ENCODE data around the gene PEX3.

Gene PEX3

DNA sequence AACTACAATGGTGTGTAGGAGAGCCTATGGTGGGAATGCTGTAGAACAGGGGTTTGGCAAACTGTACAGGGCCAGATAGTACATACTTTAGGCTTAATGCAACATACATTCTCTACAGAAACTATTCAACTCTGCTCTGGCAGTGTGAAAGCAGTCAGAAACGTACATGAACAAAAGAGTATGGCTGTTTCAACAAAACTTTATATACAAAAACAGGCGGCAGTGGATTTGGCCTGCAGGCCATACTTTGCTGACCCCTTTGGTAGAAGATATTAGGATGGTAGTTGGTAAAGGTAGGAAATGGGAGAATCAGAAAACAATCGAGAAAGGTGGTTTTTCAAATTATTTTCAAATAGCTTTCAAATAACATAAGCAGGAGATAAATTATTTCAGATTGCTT is 36.1 kb downstream of the PEX3 start:
- no peaks in the 10 kb centered on the region for H3K27me3 ChIP-seq (ENCODE audit: insufficient read depth, low read length)
- no peak overlapping the region for H3K27ac ChIP-seq (ENCODE audit: low read length)
- H3K36me3 ChIP-seq (ENCODE audit: insufficient read depth, low read depth, low read length), result no peaks in the 10 kb centered on the region
- H3K9me3 ChIP-seq (ENCODE audit: insufficient read depth, low read depth, low read length), result no peaks in the 10 kb centered on the region
- no peaks in the 10 kb centered on the region for H3K4me1 ChIP-seq (ENCODE audit: insufficient read depth, low read length)
- no peak overlapping the region for H3K9ac ChIP-seq (ENCODE audit: low read depth, low read length)
- no peak overlapping the region for H3K4me3 ChIP-seq (ENCODE audit: low read length)

GRCh38 chr6:143490244-143490643 is 39.6 kb downstream of the PEX3 start:
- H3K4me1 ChIP-seq (ENCODE audit: insufficient read depth, low read length), result no peaks in the 10 kb centered on the region
- H3K36me3 ChIP-seq (ENCODE audit: insufficient read depth, low read depth, low read length), result peaks cover 10% of the 10 kb centered on the region
- H3K9me3 ChIP-seq (ENCODE audit: insufficient read depth, low read depth, low read length), result no peaks in the 10 kb centered on the region
- H3K4me3 ChIP-seq (ENCODE audit: low read length), result no peak overlapping the region
- H3K27me3 ChIP-seq (ENCODE audit: insufficient read depth, low read length), result no peaks in the 10 kb centered on the region
- H3K9ac ChIP-seq (ENCODE audit: low read depth, low read length), result no peak overlapping the region
- H3K27ac ChIP-seq (ENCODE audit: low read length), result no peak overlapping the region

GRCh38 chr6:143490775-143491174 is 40.2 kb downstream of the PEX3 start:
- H3K9ac ChIP-seq (ENCODE audit: low read depth, low read length), result no peak overlapping the region
- H3K27me3 ChIP-seq (ENCODE audit: insufficient read depth, low read length), result no peaks in the 10 kb centered on the region
- H3K27ac ChIP-seq (ENCODE audit: low read length), result no peak overlapping the region
- peaks cover 15% of the 10 kb centered on the region for H3K36me3 ChIP-seq (ENCODE audit: insufficient read depth, low read depth, low read length)
- no peaks in the 10 kb centered on the region for H3K9me3 ChIP-seq (ENCODE audit: insufficient read depth, low read depth, low read length)
- H3K4me1 ChIP-seq (ENCODE audit: insufficient read depth, low read length), result no peaks in the 10 kb centered on the region
- no peak overlapping the region for H3K4me3 ChIP-seq (ENCODE audit: low read length)

- Histone ChIP-seq H3K27me3 (ENCODE audit: insufficient read depth, low read length) (no peaks in the 10 kb centered on the region), H3K9me3 (ENCODE audit: insufficient read depth, low read depth, low read length) (no peaks in the 10 kb centered on the region), H3K27ac (ENCODE audit: low read length) (no peak overlapping the region), H3K36me3 (ENCODE audit: insufficient read depth, low read depth, low read length) (peaks cover 68% of the 10 kb centered on the region), H3K4me3 (ENCODE audit: low read length) (no peak overlapping the region), H3K9ac (ENCODE audit: low read depth, low read length) (no peak overlapping the region), H3K4me1 (ENCODE audit: insufficient read depth, low read length) (no peaks in the 10 kb centered on the region)
Observed at GRCh38 chr6:143496974-143497373, 46.4 kb downstream of the PEX3 start.

GRCh38 chr6:143498428-143498827 is 47.8 kb downstream of the PEX3 start:
- Histone ChIP-seq H3K4me3 (ENCODE audit: low read length) (no peak overlapping the region), H3K9ac (ENCODE audit: low read depth, low read length) (no peak overlapping the region), H3K27me3 (ENCODE audit: insufficient read depth, low read length) (no peaks in the 10 kb centered on the region), H3K4me1 (ENCODE audit: insufficient read depth, low read length) (no peaks in the 10 kb centered on the region), H3K9me3 (ENCODE audit: insufficient read depth, low read depth, low read length) (no peaks in the 10 kb centered on the region), H3K36me3 (ENCODE audit: insufficient read depth, low read depth, low read length) (peaks cover 82% of the 10 kb centered on the region), H3K27ac (ENCODE audit: low read length) (no peak overlapping the region)

GRCh38 chr6:143501851-143502250 is 51.2 kb downstream of the PEX3 start:
- Histone ChIP-seq H3K27ac (ENCODE audit: low read length) (no peak overlapping the region), H3K9me3 (ENCODE audit: insufficient read depth, low read depth, low read length) (no peaks in the 10 kb centered on the region), H3K27me3 (ENCODE audit: insufficient read depth, low read length) (no peaks in the 10 kb centered on the region), H3K9ac (ENCODE audit: low read depth, low read length) (no peak overlapping the region), H3K4me3 (ENCODE audit: low read length) (no peak overlapping the region), H3K36me3 (ENCODE audit: insufficient read depth, low read depth, low read length) (peaks cover 91% of the 10 kb centered on the region), H3K4me1 (ENCODE audit: insufficient read depth, low read length) (no peaks in the 10 kb centered on the region)

DNA sequence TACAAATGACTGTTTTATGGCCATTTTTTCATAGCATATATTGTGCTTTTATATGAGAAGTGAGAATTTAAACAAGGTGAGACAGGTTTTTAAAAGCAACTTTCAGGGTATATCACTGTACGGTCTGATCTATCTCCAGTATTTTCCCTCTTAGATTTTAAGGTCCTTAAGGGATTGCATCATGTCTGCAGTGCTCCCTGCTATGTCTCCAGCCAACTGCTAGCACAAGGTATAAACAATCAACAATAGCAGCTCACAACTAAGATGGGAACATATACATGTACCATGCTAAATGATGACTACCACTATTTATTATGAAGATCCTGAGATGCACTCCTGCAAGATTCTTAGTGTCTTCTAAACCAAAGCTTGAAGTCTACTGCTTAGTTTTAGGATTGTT is 53.8 kb downstream of the PEX3 start:
- H3K4me1 ChIP-seq (ENCODE audit: insufficient read depth, low read length), result no peaks in the 10 kb centered on the region
- H3K9ac ChIP-seq (ENCODE audit: low read depth, low read length), result no peak overlapping the region
- no peak overlapping the region for H3K4me3 ChIP-seq (ENCODE audit: low read length)
- H3K9me3 ChIP-seq (ENCODE audit: insufficient read depth, low read depth, low read length), result no peaks in the 10 kb centered on the region
- H3K36me3 ChIP-seq (ENCODE audit: insufficient read depth, low read depth, low read length), result peaks cover 75% of the 10 kb centered on the region
- H3K27me3 ChIP-seq (ENCODE audit: insufficient read depth, low read length), result no peaks in the 10 kb centered on the region
- H3K27ac ChIP-seq (ENCODE audit: low read length), result no peak overlapping the region

- no peaks in the 10 kb centered on the region for H3K4me1 ChIP-seq (ENCODE audit: insufficient read depth, low read length)
- peaks cover 69% of the 10 kb centered on the region for H3K36me3 ChIP-seq (ENCODE audit: insufficient read depth, low read depth, low read length)
Observed at GRCh38 chr6:143505111-143505510, 54.5 kb downstream of the PEX3 start.

GRCh38 chr6:143505537-143505936 is 54.9 kb downstream of the PEX3 start:
- no peak overlapping the region for H3K27ac ChIP-seq (ENCODE audit: low read length)
- no peak overlapping the region for H3K9ac ChIP-seq (ENCODE audit: low read depth, low read length)
- H3K27me3 ChIP-seq (ENCODE audit: insufficient read depth, low read length), result no peaks in the 10 kb centered on the region
- H3K9me3 ChIP-seq (ENCODE audit: insufficient read depth, low read depth, low read length), result no peaks in the 10 kb centered on the region
- peaks cover 65% of the 10 kb centered on the region for H3K36me3 ChIP-seq (ENCODE audit: insufficient read depth, low read depth, low read length)
- no peak overlapping the region for H3K4me3 ChIP-seq (ENCODE audit: low read length)
- no peaks in the 10 kb centered on the region for H3K4me1 ChIP-seq (ENCODE audit: insufficient read depth, low read length)

More at GRCh38 chr6:143505111-143505510, 54.5 kb downstream of the PEX3 start:
- Histone ChIP-seq H3K9ac (ENCODE audit: low read depth, low read length) (no peak overlapping the region), H3K27ac (ENCODE audit: low read length) (no peak overlapping the region), H3K27me3 (ENCODE audit: insufficient read depth, low read length) (no peaks in the 10 kb centered on the region), H3K4me3 (ENCODE audit: low read length) (no peak overlapping the region), H3K9me3 (ENCODE audit: insufficient read depth, low read depth, low read length) (no peaks in the 10 kb centered on the region)

- no peaks in the 10 kb centered on the region for H3K4me1 ChIP-seq (ENCODE audit: insufficient read depth, low read length)
- no peaks in the 10 kb centered on the region for H3K27me3 ChIP-seq (ENCODE audit: insufficient read depth, low read length)
- H3K9me3 ChIP-seq (ENCODE audit: insufficient read depth, low read depth, low read length), result no peaks in the 10 kb centered on the region
- no peak overlapping the region for H3K4me3 ChIP-seq (ENCODE audit: low read length)
- no peak overlapping the region for H3K27ac ChIP-seq (ENCODE audit: low read length)
- no peak overlapping the region for H3K9ac ChIP-seq (ENCODE audit: low read depth, low read length)
- peaks cover 59% of the 10 kb centered on the region for H3K36me3 ChIP-seq (ENCODE audit: insufficient read depth, low read depth, low read length)
Observed at GRCh38 chr6:143506199-143506598, 55.6 kb downstream of the PEX3 start.

DNA sequence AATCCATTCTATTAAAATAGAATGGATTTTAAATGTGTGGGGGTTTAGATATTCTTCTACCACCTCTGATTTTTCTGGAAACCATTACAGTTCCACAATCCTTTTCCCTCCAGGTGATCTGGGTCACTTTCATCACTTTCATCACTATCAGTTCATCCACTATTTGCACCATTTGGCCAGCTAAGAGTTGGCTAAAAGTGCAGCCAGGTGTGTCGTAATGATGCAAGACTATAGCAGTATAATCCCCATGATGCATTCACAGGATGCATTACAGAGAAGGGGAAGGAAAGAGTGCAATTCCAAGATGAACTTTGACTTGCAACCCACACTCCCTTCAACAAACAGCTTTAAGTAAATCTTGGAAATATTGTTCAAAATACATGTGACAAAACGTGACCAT is 56.0 kb downstream of the PEX3 start:
- Histone ChIP-seq H3K4me1 (ENCODE audit: insufficient read depth, low read length) (no peaks in the 10 kb centered on the region; the same call in 1 of the 2 replicates), H3K27ac (ENCODE audit: low read length) (no peak overlapping the region), H3K9me3 (ENCODE audit: insufficient read depth, low read depth, low read length) (no peaks in the 10 kb centered on the region), H3K27me3 (ENCODE audit: insufficient read depth, low read length) (no peaks in the 10 kb centered on the region), H3K9ac (ENCODE audit: low read depth, low read length) (no peak overlapping the region), H3K4me3 (ENCODE audit: low read length) (no peak overlapping the region), H3K36me3 (ENCODE audit: insufficient read depth, low read depth, low read length) (peaks cover 54% of the 10 kb centered on the region)

- Histone ChIP-seq H3K27ac (ENCODE audit: low read length) (no peak overlapping the region), H3K27me3 (ENCODE audit: insufficient read depth, low read length) (no peaks in the 10 kb centered on the region), H3K36me3 (ENCODE audit: insufficient read depth, low read depth, low read length) (peaks cover 45% of the 10 kb centered on the region), H3K4me3 (ENCODE audit: low read length) (no peak overlapping the region), H3K9me3 (ENCODE audit: insufficient read depth, low read depth, low read length) (no peaks in the 10 kb centered on the region), H3K4me1 (ENCODE audit: insufficient read depth, low read length) (peaks cover 4% of the 10 kb centered on the region; the same call in 1 of the 2 replicates), H3K9ac (ENCODE audit: low read depth, low read length) (no peak overlapping the region)
Observed at GRCh38 chr6:143507358-143508145, 56.9 kb downstream of the PEX3 start.

All from iPS-20b (cell line).